HEK293 (cell line): Measurements from ENCODE around the gene FBXL7.

Source experiments
- MZF1 ChIP-seq: fragments of 450-650 bp; formaldehyde crosslinking; IDR thresholded peaks from 2 replicates; pipeline ENCODE4 v1.5.1; 2017; ENCODE audit warnings: missing biosample characterization, missing genetic modification characterization, borderline replicate concordance
- PATZ1 ChIP-seq: fragments of 450-650 bp; formaldehyde crosslinking; IDR thresholded peaks from 2 replicates; pipeline ENCODE4 v1.5.1; 2016; ENCODE audit warnings: missing biosample characterization, missing genetic modification characterization
- SALL2 ChIP-seq: fragments of 450-650 bp; formaldehyde crosslinking; IDR thresholded peaks from 2 replicates; pipeline ENCODE4 v1.5.0; 2017; ENCODE audit warnings: missing biosample characterization, mild to moderate bottlenecking, missing genetic modification characterization, borderline replicate concordance
- WT1 ChIP-seq: fragments of 450-650 bp; formaldehyde crosslinking; IDR thresholded peaks from 2 replicates; pipeline ENCODE4 v1.5.1; 2016; ENCODE audit warnings: missing biosample characterization, missing genetic modification characterization
- ZBTB1 ChIP-seq: fragments of 450-650 bp; formaldehyde crosslinking; IDR thresholded peaks from 2 replicates; pipeline ENCODE4 v1.5.1; 2016; ENCODE audit warnings: missing biosample characterization, missing genetic modification characterization
- ZFHX2 ChIP-seq: fragments of 450-650 bp; formaldehyde crosslinking; conservative IDR thresholded peaks from 2 replicates; pipeline ENCODE4 v1.5.1; 2016; ENCODE audit warnings: missing biosample characterization, missing genetic modification characterization
- ZNF174 ChIP-seq: fragments of 450-650 bp; formaldehyde crosslinking; IDR thresholded peaks from 2 replicates; pipeline ENCODE4 v1.5.0; 2017; ENCODE audit warnings: missing biosample characterization, mild to moderate bottlenecking, missing genetic modification characterization
- ZNF175 ChIP-seq: fragments of 450-650 bp; formaldehyde crosslinking; IDR thresholded peaks from 2 replicates; pipeline ENCODE4 v1.5.1; 2016; ENCODE audit warnings: missing biosample characterization, missing genetic modification characterization
- ZNF239 ChIP-seq: fragments of 450-650 bp; formaldehyde crosslinking; IDR thresholded peaks from 2 replicates; pipeline ENCODE4 v1.5.1; 2016; ENCODE audit warnings: missing biosample characterization, missing genetic modification characterization
- TF ChIP-seq, protein P1 (sequence below): fragments of 450-650 bp; formaldehyde crosslinking; IDR thresholded peaks from 2 replicates; pipeline ENCODE4 v1.5.1; 2016; ENCODE audit warnings: missing biosample characterization, missing genetic modification characterization, low read depth
- TF ChIP-seq, protein P2 (sequence below): fragments of 450-650 bp; formaldehyde crosslinking; IDR thresholded peaks from 2 replicates; pipeline ENCODE4 v1.5.1; 2016; ENCODE audit warnings: missing biosample characterization, missing genetic modification characterization
- TF ChIP-seq, protein P3 (sequence below): sonication (generic); formaldehyde crosslinking; IDR thresholded peaks from 2 replicates; pipeline ENCODE4 v1.8.1; 2022; ENCODE audit warnings: mild to moderate bottlenecking, moderate library complexity, missing genetic modification reagents
- TF ChIP-seq, protein P4 (sequence below): fragments of 450-650 bp; formaldehyde crosslinking; IDR thresholded peaks from 2 replicates; pipeline ENCODE4 v1.5.1; 2017; ENCODE audit warnings: missing biosample characterization, mild to moderate bottlenecking, missing genetic modification characterization, moderate library complexity
- TF ChIP-seq, protein P5 (sequence below): fragments of 450-650 bp; formaldehyde crosslinking; IDR thresholded peaks from 2 replicates; pipeline ENCODE4 v1.5.1; 2016; ENCODE audit warnings: missing biosample characterization, missing genetic modification characterization

DNA sequence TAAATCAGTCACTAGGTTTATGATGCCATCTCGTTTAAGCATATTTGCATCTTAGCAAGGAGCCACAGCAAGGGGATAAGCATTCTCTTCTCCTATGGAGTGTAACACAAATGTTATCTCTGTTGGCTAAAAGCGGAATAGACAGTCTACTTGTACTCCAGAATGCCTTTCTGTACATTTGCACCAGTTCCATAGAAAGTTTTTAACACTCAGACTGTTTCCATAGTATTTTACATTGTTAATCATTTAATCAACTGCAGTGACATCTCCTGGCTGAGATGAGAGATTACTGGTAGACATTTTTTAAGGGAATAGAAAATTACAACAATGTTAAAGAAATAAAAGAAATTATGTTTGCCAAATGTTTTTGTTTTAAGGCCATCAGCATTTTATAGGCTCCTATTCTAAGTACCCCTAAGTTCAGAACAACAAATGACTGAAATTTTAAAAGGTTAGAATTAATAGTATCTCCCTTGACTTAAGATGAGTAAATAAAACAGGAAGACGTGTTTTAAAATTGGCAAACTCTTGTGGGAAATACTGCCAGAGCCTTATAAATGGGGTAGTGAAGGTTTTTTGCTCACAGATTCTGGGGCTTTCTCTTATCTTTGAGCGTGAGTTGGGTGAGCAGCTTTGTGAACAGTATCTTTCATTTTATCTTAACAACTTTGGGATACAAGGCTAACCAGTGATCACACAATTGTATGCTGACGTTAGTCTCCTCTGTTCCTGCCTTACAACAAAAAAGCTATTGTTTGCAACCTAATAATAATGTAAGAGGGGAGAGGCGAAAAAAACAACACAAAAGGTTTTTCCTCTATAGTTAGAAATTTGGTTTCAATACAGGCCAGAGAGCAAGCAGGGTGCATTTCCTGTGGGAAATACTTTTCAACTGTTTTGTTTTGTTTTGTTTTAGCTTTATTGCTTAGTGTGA lies 294.3 kb downstream of the FBXL7 start:
- no peak for TF ChIP-seq MZF1 (tag by site-specific recombination)
- no peak for TF ChIP-seq SALL2 (tag by site-specific recombination)
- TF ChIP-seq, protein P1, sequence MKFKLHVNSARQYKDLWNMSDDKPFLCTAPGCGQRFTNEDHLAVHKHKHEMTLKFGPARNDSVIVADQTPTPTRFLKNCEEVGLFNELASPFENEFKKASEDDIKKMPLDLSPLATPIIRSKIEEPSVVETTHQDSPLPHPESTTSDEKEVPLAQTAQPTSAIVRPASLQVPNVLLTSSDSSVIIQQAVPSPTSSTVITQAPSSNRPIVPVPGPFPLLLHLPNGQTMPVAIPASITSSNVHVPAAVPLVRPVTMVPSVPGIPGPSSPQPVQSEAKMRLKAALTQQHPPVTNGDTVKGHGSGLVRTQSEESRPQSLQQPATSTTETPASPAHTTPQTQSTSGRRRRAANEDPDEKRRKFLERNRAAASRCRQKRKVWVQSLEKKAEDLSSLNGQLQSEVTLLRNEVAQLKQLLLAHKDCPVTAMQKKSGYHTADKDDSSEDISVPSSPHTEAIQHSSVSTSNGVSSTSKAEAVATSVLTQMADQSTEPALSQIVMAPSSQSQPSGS (tag by site-specific recombination): no peak
- no peak for TF ChIP-seq WT1
- TF ChIP-seq, protein P2, sequence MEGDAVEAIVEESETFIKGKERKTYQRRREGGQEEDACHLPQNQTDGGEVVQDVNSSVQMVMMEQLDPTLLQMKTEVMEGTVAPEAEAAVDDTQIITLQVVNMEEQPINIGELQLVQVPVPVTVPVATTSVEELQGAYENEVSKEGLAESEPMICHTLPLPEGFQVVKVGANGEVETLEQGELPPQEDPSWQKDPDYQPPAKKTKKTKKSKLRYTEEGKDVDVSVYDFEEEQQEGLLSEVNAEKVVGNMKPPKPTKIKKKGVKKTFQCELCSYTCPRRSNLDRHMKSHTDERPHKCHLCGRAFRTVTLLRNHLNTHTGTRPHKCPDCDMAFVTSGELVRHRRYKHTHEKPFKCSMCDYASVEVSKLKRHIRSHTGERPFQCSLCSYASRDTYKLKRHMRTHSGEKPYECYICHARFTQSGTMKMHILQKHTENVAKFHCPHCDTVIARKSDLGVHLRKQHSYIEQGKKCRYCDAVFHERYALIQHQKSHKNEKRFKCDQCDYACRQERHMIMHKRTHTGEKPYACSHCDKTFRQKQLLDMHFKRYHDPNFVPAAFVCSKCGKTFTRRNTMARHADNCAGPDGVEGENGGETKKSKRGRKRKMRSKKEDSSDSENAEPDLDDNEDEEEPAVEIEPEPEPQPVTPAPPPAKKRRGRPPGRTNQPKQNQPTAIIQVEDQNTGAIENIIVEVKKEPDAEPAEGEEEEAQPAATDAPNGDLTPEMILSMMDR (tag by site-specific recombination): no peak
- TF ChIP-seq ZNF174: no peak
- TF ChIP-seq PATZ1 (tag by site-specific recombination): no peak
- TF ChIP-seq ZBTB1: no peak
- TF ChIP-seq, protein P3, sequence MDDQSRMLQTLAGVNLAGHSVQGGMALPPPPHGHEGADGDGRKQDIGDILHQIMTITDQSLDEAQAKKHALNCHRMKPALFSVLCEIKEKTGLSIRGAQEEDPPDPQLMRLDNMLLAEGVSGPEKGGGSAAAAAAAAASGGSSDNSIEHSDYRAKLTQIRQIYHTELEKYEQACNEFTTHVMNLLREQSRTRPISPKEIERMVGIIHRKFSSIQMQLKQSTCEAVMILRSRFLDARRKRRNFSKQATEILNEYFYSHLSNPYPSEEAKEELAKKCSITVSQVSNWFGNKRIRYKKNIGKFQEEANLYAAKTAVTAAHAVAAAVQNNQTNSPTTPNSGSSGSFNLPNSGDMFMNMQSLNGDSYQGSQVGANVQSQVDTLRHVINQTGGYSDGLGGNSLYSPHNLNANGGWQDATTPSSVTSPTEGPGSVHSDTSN (CRISPR knock-in tag): no peak
- TF ChIP-seq ZFHX2: no peak
- TF ChIP-seq, protein P4, sequence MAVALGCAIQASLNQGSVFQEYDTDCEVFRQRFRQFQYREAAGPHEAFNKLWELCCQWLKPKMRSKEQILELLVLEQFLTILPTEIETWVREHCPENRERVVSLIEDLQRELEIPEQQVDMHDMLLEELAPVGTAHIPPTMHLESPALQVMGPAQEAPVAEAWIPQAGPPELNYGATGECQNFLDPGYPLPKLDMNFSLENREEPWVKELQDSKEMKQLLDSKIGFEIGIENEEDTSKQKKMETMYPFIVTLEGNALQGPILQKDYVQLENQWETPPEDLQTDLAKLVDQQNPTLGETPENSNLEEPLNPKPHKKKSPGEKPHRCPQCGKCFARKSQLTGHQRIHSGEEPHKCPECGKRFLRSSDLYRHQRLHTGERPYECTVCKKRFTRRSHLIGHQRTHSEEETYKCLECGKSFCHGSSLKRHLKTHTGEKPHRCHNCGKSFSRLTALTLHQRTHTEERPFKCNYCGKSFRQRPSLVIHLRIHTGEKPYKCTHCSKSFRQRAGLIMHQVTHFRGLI (tag by site-specific recombination): no peak
- TF ChIP-seq, protein P5, sequence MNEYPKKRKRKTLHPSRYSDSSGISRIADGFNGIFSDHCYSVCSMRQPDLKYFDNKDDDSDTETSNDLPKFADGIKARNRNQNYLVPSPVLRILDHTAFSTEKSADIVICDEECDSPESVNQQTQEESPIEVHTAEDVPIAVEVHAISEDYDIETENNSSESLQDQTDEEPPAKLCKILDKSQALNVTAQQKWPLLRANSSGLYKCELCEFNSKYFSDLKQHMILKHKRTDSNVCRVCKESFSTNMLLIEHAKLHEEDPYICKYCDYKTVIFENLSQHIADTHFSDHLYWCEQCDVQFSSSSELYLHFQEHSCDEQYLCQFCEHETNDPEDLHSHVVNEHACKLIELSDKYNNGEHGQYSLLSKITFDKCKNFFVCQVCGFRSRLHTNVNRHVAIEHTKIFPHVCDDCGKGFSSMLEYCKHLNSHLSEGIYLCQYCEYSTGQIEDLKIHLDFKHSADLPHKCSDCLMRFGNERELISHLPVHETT (tag by site-specific recombination): no peak
- no peak for TF ChIP-seq ZNF239 (tag by site-specific recombination)
- no peak for TF ChIP-seq ZNF175 (tag by site-specific recombination)
